SU-DHL-6 (cell line): ENCODE results near the gene PCK2.

ENCODE experiments used
- H2AFZ ChIP-seq: fragments of 200-600 bp; sonication (generic); 2 replicates; pipeline ENCODE4 v1.6.1; 2014; ENCODE audit warnings: low read depth, mild to moderate bottlenecking, moderate library complexity, mixed read lengths, antibody characterized with exemption, low read length; ENCODE audit not compliant: severe bottlenecking
- H3F3A ChIP-seq: fragments of 200-600 bp; shearing (Covaris generic); 2 replicates; pipeline ENCODE4 v1.6.0; 2016; ENCODE audit warnings: antibody characterized with exemption, mild to moderate bottlenecking; ENCODE audit not compliant: insufficient read depth
- H3K27ac ChIP-seq: fragments of 200-600 bp; sonication (generic); 2 replicates; pipeline ENCODE4 v1.5.1; 2016; ENCODE audit warnings: low read depth, mild to moderate bottlenecking, low read length, moderate library complexity, mixed read lengths
- H3K27me3 ChIP-seq: fragments of 200-600 bp; sonication (generic), shearing (Covaris generic); 2 replicates; pipeline ENCODE4 v1.6.0; 2014; ENCODE audit warnings: mild to moderate bottlenecking, low read length
- H3K36me3 ChIP-seq: fragments of 200-600 bp; sonication (generic); 2 replicates; pipeline ENCODE4 v1.6.1; 2014; ENCODE audit warnings: mild to moderate bottlenecking, low read length, mixed read lengths
- H3K4me2 ChIP-seq: fragments of 300-600, 200-600 bp; shearing (Covaris generic), sonication (generic); 2 replicates; pipeline ENCODE4 v1.6.0; 2014; ENCODE audit warnings: low read length, low read depth, mild to moderate bottlenecking; ENCODE audit not compliant: poor library complexity, severe bottlenecking
- H3K4me3 ChIP-seq: fragments of 200-600 bp; sonication (generic); 2 replicates; pipeline ENCODE4 v1.5.1; 2014; ENCODE audit warnings: antibody characterized with exemption, low read length, mild to moderate bottlenecking, mixed read lengths; ENCODE audit not compliant: insufficient read depth, poor library complexity, severe bottlenecking
- H3K79me2 ChIP-seq: fragments of 200-600 bp; sonication (generic); 2 replicates; pipeline ENCODE4 v1.6.1; 2014; ENCODE audit warnings: mild to moderate bottlenecking, low read length, moderate library complexity; ENCODE audit not compliant: insufficient read depth
- H3K9ac ChIP-seq: fragments of 200-600 bp; sonication (generic); 2 replicates; pipeline ENCODE4 v1.7.0; 2014; ENCODE audit warnings: mild to moderate bottlenecking, low read length
- H3K9me2 ChIP-seq: fragments of 200-600 bp; sonication (generic); replicated peaks from 2 replicates; pipeline ENCODE4 v1.6.1; 2014; ENCODE audit warnings: low read length; ENCODE audit not compliant: insufficient read depth
- H3K9me3 ChIP-seq: fragments of 200-600 bp; sonication (generic); 2 replicates; pipeline ENCODE4 v1.6.1; 2014; ENCODE audit warnings: low read length, mixed read lengths; ENCODE audit not compliant: insufficient read depth
- H4K20me1 ChIP-seq: fragments of 200-600 bp; sonication (generic); 2 replicates; pipeline ENCODE4 v1.6.1; 2014; ENCODE audit warnings: low read depth, mild to moderate bottlenecking, antibody characterized with exemption, low read length, moderate library complexity, mixed read lengths
- CTCF ChIP-seq: fragments of 200-600 bp; sonication (generic); IDR thresholded peaks from one replicate; pipeline ENCODE4 v1.5.1; 2017; ENCODE audit warnings: antibody characterized with exemption, mild to moderate bottlenecking, low read length, moderate library complexity; ENCODE audit not compliant: insufficient read depth, poor library complexity, severe bottlenecking
- EZH2phosphoT487 ChIP-seq: fragments of 200-600 bp; sonication (generic), shearing (Covaris generic); conservative IDR thresholded peaks from 2 replicates; pipeline ENCODE4 v1.6.1; 2018; ENCODE audit warnings: mild to moderate bottlenecking, antibody characterized with exemption, low read length, moderate library complexity, mixed read lengths

Gene PCK2

DNA sequence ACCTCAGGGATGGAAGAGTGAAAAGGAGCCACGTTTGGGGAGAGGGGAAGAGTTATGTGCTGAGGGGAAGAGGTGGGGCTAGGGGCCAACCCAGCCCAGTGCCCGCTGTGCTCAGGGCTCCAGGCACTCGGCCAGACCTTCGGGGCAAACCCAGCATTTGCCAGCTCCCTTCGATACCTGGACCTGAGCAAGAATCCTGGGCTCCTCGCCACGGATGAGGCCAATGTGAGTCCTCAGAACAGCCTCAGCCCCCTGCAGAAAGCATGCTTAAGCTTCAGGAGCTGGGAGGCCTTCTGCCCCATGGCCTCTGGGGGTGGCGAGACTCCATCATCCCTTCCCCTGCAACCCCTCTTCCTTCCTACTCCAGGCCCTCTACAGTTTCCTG, 37.3 kb upstream of the PCK2 start:
- Histone ChIP-seq H3K9me3 (no peaks in the 10 kb centered on the region), H3K9ac (no peak overlapping the region), H3K79me2 (no peaks in the 10 kb centered on the region), H3K36me3 (no peaks in the 10 kb centered on the region), H3K27ac (no peak overlapping the region), H2AFZ (no peak overlapping the region), H3F3A (no peaks in the 10 kb centered on the region), H3K4me2 (no peak overlapping the region), H4K20me1 (no peaks in the 10 kb centered on the region), H3K27me3 (no peaks in the 10 kb centered on the region), H3K9me2 (no peaks in the 10 kb centered on the region), H3K4me3 (no peak overlapping the region)
- TF ChIP-seq EZH2phosphoT487 (no peak), CTCF (no peak)

- Histone ChIP-seq H3K9ac (no peak overlapping the region), H3K36me3 (no peaks in the 10 kb centered on the region), H3K4me3 (no peak overlapping the region), H4K20me1 (no peaks in the 10 kb centered on the region), H3K79me2 (no peaks in the 10 kb centered on the region), H3K4me2 (no peak overlapping the region), H3K27ac (no peak overlapping the region), H3F3A (no peaks in the 10 kb centered on the region), H3K27me3 (no peaks in the 10 kb centered on the region), H2AFZ (no peak overlapping the region), H3K9me2 (no peaks in the 10 kb centered on the region), H3K9me3 (no peaks in the 10 kb centered on the region)
- TF ChIP-seq EZH2phosphoT487: no peak
- TF ChIP-seq CTCF: no peak
Observed at GRCh38 chr14:24057271-24057670, 36.8 kb upstream of the PCK2 start.

- Histone ChIP-seq H3K36me3 (no peaks in the 10 kb centered on the region), H3K4me3 (no peak overlapping the region), H4K20me1 (no peaks in the 10 kb centered on the region), H3K9me2 (no peaks in the 10 kb centered on the region), H3F3A (no peaks in the 10 kb centered on the region), H3K4me2 (no peak overlapping the region), H3K27ac (no peak overlapping the region), H3K9ac (no peak overlapping the region), H2AFZ (no peak overlapping the region), H3K79me2 (no peaks in the 10 kb centered on the region), H3K9me3 (no peaks in the 10 kb centered on the region), H3K27me3 (no peaks in the 10 kb centered on the region)
- TF ChIP-seq EZH2phosphoT487 (no peak), CTCF (no peak)
Observed at GRCh38 chr14:24057867-24058259, 36.2 kb upstream of the PCK2 start.
